Measurements from ENCODE around the gene FLT4. TPM values are rescaled to one million over a fixed set of nuclear protein-coding genes. Genes with fewer than 3 reads are reported as not detected.

The FLT4 gene
- total and polyA plus RNA-seq, 9 donors: 3.3 to 18.5 (median 7.0) TPM

DNA sequence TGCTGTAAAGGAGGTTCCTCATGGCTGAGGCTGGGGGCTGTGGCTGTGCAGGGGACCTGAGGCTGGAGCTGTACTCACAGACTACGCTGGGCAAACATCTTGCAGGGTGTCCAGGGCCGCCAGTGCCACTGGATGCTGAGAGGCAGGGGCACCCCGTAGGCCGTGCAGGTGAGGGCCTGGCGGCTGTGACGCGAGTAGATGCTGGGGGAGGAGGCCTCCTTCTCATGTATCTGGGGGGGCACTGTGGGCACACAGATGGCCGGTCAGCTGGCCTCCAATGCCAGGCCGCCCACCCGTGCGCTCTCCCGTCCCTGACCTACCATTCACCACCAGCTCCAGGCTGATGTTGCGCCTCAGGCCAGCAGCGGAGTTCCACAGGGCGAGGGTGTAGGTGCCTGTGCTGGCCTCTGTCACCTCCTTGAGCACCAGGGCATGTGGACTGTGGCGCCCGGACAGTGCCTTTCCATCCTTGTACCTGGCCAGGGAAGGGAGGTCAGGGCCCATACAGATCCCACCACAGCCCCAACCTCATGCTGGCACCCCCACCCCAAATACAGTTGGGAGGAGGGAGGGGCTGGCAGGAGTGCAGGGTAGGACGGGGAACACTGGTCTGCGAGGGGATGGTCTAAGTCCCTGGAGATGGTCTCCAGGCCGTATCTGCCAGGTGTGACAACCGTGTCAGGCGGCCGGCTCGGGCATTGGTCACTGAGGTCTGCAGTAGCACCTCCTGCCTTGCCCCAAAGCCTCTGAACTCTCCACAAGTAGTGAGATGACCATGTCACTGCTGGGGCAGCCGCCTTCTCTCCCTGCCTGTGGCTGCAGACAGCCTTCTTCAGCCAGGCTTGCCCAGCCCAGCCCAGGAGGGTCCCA is 23.4 kb downstream of the FLT4 start:
- intact Hi-C loops (cut with DNase I): no loop called here
- no peak for DNase-seq

DNA sequence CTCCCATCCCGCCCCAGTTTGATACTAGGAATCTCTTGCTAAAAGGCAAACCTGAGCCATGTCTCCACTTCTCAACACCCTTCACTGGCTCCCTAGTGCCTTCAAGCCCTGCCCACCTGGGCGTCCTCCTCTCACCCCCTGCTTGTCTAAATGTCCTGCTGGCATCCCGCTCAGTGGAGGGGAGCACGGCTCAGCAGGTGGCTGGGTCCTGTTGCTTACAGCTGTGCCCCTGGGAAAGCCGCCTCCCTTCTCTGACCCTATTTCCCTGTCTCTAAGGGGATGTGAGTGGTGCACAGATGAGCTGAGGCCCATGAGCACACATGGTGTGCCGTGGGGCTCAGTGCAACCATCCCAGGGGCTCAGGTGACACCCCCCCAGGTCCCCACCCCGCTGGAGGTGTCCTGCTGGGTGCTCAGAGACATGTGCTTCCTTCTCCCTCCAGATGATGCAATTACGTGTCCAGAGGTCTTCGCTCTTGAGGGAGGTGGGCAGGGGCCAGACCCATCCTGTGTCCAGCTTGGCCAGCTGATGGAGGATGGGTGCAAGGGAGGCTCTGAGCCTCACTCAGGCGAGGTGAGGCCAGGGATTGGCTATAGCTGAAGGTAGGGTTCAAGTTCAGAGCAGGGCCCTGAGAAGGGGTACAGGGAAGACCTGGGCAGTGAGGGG is 24.1 kb downstream of the FLT4 start:
- H3K27me3 ChIP-seq: no peaks in the 10 kb centered on the region
- H3K36me3 ChIP-seq: no peaks in the 10 kb centered on the region
- H3K4me1 ChIP-seq (ENCODE audit: insufficient read depth): no peaks in the 10 kb centered on the region
- no peak for DNase-seq
- intact Hi-C loops (cut with DNase I): no loop called here
- no peak for TF ChIP-seq EP300 (IDR thresholded peaks at IDR 0.05)
- H3K9me3 ChIP-seq: no peaks in the 10 kb centered on the region
- H3K27ac ChIP-seq: no peak overlapping the region
- WGBS, 3 donors: 74 to 80% (median 75%) methylated on average over 10 of the region's 10 CpGs
- no peak overlapping the region for H3K4me3 ChIP-seq

More for the DNA sequence above, 23.4 kb downstream of the FLT4 start:
- Histone ChIP-seq H3K27ac (no peak overlapping the region), H3K4me3 (no peak overlapping the region), H3K27me3 (no peaks in the 10 kb centered on the region), H3K9me3 (no peaks in the 10 kb centered on the region), H3K36me3 (no peaks in the 10 kb centered on the region), H3K4me1 (ENCODE audit: insufficient read depth) (no peaks in the 10 kb centered on the region)
- TF ChIP-seq EP300 (IDR thresholded peaks at IDR 0.05) (no peak), POLR2A (IDR thresholded peaks at IDR 0.05) (no peak)
- TF ChIP-seq, protein P1, sequence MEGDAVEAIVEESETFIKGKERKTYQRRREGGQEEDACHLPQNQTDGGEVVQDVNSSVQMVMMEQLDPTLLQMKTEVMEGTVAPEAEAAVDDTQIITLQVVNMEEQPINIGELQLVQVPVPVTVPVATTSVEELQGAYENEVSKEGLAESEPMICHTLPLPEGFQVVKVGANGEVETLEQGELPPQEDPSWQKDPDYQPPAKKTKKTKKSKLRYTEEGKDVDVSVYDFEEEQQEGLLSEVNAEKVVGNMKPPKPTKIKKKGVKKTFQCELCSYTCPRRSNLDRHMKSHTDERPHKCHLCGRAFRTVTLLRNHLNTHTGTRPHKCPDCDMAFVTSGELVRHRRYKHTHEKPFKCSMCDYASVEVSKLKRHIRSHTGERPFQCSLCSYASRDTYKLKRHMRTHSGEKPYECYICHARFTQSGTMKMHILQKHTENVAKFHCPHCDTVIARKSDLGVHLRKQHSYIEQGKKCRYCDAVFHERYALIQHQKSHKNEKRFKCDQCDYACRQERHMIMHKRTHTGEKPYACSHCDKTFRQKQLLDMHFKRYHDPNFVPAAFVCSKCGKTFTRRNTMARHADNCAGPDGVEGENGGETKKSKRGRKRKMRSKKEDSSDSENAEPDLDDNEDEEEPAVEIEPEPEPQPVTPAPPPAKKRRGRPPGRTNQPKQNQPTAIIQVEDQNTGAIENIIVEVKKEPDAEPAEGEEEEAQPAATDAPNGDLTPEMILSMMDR (IDR thresholded peaks at IDR 0.05): no peak
- 83 to 88% (median 87%) methylated on average over 25 of the region's 25 CpGs for WGBS, 3 donors

DNA sequence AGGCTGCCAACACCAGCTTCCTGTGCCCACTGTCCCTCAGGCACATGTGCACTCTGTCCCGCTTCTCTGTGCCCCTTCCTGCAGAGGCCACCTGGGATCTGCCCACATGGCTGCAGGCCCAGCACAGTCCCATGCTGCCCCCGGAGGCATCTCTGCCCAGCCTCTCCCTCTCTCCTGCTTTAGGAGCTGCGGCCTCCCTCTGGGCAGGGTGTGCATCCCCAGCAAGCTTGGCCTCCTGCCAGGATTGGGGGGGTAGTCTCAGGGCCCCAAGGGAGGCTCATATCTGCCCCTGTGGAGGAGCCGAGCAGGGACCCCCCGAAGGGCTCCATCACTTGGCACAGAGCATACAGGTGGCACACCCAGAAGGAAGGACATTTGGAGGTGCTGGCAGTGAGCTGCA is 24.8 kb downstream of the FLT4 start:
- Histone ChIP-seq H3K4me1 (ENCODE audit: insufficient read depth) (no peaks in the 10 kb centered on the region), H3K27me3 (no peaks in the 10 kb centered on the region), H3K9me3 (no peaks in the 10 kb centered on the region), H3K4me3 (no peak overlapping the region), H3K27ac (no peak overlapping the region), H3K36me3 (no peaks in the 10 kb centered on the region)
- 37 to 45% (median 38%) methylated on average over 5 of the region's 5 CpGs for WGBS, 3 donors
- TF ChIP-seq, protein P1 (IDR thresholded peaks at IDR 0.05): no peak
- DNase-seq: no peak
- intact Hi-C loops (cut with DNase I): no loop called here

DNA sequence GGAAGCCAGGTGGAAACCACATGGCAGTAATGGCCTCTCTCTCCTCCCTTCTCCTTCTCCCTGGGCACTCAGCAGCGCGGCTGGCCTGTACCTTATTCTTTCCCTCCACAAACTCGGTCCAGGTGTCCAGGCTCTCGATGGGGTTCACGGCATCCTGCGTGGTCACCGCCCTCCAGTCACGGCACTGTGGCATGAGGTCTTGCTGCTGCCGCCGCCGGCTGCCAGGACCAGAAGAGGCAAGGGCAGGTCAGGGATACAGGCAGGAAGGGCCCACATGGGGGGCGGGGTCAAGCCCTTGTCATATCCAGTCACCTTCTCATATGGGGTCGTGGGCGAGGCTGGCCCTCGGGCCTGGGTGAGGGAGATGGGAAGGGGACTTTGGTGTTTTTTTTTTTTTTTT is 25.6 kb downstream of the FLT4 start:
- TF ChIP-seq POLR2A (IDR thresholded peaks at IDR 0.05): no peak
- no peak for TF ChIP-seq EP300 (IDR thresholded peaks at IDR 0.05)
- TF ChIP-seq, protein P1 (IDR thresholded peaks at IDR 0.05): no peak
- intact Hi-C loops (cut with DNase I): no loop called here
- Histone ChIP-seq H3K9me3 (no peaks in the 10 kb centered on the region), H3K36me3 (no peaks in the 10 kb centered on the region), H3K4me3 (no peak overlapping the region), H3K4me1 (ENCODE audit: insufficient read depth) (no peaks in the 10 kb centered on the region), H3K27me3 (no peaks in the 10 kb centered on the region), H3K27ac (no peak overlapping the region)
- 87 to 92% (median 89%) methylated on average over 15 of the region's 15 CpGs for WGBS, 3 donors
- no peak for DNase-seq

DNA sequence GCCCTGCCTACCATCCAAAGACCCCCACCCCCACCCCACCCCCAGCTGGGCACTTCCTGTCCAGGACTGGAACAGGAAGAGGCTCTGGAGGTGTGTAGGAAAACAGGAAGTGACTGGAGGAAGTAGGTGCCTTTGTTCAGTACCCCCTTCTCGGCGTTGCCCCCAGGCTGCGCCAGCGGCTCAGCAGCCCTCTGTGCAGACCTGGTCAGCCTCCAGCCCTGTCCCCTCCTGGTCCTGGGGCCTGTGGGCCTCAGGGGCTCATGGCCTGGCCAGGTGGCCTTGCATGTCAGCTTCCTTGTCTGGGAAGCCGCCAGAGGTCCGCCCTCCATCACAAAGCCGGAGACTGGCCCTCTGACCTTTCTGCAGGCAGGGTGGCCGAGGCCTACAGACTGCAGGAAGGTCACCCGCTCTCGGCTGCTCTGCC is 26.0 kb downstream of the FLT4 start:
- Histone ChIP-seq H3K4me3 (no peak overlapping the region), H3K27me3 (no peaks in the 10 kb centered on the region), H3K9me3 (no peaks in the 10 kb centered on the region), H3K36me3 (no peaks in the 10 kb centered on the region), H3K27ac (no peak overlapping the region), H3K4me1 (ENCODE audit: insufficient read depth) (no peaks in the 10 kb centered on the region)
- intact Hi-C loops (cut with DNase I): no loop called here
- TF ChIP-seq, protein P1 (IDR thresholded peaks at IDR 0.05): no peak
- TF ChIP-seq POLR2A (IDR thresholded peaks at IDR 0.05) (no peak), EP300 (IDR thresholded peaks at IDR 0.05) (no peak)
- DNase-seq: no peak
- WGBS, 3 donors: 82 to 86% (median 82%) methylated on average over 10 of the region's 10 CpGs

Measured in ovary (tissue), 9 donors.